Sigmoid colon (tissue), 4 donors: Measurements from ENCODE around the gene CTNND2.

ENCODE experiments used
- CTCF ChIP-seq, 4 experiments: fragments of 450-650 bp in 3 of 4; fragments of 200-600 bp in 1 of 4; IDR thresholded peaks; one replicate each; pipeline ENCODE4 v1.5.1; 2016 to 2019; ENCODE audit warnings: antibody characterized with exemption in 4 of 4, mild to moderate bottlenecking in 3 of 4, moderate library complexity in 2 of 4
- EP300 ChIP-seq, 4 donors: sonication (generic); formaldehyde crosslinking; IDR thresholded peaks; one replicate each; pipeline ENCODE4 v1.6.1; 2017; ENCODE audit warnings: antibody characterized with exemption in 4 of 4

DNA sequence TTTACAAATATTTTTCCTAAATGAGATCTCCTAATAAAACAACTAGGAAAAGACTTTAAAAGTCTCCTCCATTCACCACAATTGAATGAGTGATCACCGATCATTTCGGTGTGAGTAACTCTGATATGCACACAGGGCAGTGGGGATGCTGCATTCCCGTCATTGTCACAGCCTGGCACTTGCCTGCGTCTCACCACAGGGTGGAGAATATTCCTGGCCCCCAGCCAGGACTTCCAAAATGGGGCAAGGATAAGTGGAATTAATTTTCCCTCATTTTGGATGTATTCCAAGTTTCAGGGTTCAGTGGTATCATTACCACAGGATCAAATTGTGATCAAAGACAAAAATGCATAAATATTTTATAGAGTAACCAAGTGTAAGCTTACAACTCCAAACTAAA, 107.1 kb downstream of the CTNND2 start:
- TF ChIP-seq CTCF (IDR thresholded peaks at IDR 0.05) (no peak), EP300 (IDR thresholded peaks at IDR 0.05) (no peak)
